ENCODE measurements around the gene DNMT3L.
"Not testable (repeated sequence)": the region's sequence is repeated elsewhere in the genome, so short reads cannot be mapped to it uniquely, and the experiment has no call there.

DNMT3L gene

DNA sequence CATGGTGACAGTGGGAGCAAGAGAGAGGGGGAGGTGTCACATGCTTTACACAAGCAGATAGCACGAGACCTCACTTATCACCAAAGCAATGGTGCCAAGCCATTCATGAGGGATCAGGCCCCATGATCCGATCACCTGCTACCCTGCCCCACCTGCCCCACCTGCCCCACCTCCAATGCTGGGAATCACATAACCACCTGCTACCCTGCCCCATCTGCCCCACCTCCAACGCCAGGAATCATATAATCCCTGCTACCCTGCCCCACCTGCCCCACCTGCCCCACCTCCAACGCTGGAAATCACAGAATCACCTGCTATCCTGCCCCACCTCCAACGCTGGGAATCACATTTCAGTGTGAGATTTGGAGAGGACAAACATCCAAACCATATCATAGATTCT, 13.3 kb upstream of the DNMT3L start:
- DNase-seq: no peak

DNA sequence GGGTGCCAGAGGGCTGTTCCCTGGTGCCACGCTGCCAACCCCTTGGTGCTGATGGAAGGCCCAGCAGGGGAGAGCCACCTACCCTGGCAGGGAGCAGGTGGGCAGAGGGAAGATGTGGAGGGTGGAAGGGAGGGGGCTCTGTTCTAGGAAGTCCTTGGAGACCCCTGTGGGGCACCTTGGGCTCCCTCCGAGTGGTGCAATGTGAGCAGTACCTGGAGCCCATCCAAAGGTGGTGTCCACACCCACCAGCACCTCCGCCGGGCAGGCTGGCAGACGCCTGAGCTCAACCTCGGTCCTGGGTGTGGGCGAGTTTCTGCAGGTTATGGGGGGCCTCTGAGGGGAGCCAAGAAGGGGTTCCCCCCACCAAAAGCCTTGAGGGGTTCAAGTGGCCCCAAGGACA, 11.3 kb upstream of the DNMT3L start:
- DNase-seq: no peak

DNA sequence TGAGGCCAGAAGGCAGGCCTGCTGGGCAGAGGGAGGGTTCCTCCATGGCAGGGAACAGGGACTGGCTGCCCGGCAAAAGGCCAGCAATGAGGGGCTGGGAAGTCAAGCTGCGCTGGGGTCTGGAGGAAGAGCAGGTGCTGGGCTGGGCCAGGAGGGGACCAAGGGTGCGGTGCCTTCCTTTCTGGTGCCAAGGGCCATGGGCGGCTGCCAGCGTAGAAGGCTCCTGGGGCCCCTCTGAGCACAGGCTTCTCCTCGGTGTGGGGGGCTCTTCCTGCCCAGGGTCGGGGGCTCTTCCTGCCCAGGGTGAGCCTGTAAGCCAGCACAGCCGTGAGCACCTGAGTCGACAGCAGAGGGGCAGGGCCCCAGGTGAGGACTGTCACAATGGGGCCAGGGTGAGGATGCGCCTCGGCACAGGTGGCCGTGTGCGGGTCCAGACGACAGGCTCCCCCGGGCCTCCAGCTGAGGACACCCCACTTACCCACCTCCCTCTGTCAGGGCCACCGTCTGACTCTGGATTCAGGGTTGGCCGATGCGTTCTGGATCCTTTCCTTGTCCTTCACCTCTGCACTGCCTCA, 10.7 kb upstream of the DNMT3L start:
- DNase-seq: no peak

DNA sequence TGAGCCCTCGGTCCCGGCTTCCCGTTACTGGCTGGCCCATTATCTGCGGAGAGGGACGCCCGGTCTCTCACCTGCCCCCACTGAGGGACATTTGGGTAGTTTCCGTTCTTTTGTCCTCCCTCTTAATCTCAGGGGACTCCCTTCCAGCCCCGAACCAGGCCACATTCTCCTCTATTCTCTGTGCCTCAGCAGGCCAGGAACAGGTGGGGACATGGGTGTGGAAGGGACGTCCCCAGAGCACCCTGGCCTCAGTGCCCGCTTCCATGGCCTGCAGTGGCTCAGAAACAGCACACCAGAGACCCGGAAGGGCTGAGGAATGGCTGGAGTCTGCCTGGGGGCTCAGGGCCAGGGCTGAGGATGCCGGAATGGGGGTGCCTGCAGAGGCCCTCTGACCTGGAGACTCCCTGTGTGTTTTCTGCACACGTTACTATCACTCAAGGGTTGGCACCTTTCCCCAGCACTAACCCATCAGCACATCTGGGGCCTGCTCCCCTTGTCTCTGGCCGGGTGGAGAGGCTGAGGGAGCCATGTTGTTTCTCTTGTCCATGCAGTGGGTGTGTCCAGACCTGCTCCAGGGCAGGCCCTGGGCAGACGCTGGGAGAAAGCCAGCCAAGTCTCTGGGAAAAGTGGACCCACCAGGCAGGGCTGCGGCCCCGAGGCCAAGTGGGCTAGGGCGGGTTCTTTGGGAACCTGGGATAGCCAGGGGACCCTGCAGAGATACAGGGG, 10.0 kb upstream of the DNMT3L start:
- DNase-seq: no peak

DNA sequence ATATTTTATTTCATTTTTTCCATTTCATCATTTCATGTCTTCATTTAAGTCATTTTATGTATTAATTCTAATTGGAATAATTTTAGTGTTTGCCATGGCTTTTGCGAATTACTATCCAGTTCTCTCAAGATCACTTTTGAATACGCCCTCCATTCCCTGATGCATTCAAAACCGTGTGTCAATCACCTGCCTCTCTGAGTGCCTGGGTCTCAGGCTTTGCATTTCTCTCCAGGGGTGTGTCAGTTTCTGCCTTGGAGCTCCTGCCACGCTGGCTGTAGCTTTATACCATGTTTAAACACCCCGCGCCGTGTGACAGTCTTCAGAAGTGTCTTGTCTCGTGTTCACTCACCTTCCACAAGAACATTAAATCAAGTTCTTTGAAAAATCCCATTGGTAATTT, 7.4 kb upstream of the DNMT3L start:
- DNase-seq: no peak

DNA sequence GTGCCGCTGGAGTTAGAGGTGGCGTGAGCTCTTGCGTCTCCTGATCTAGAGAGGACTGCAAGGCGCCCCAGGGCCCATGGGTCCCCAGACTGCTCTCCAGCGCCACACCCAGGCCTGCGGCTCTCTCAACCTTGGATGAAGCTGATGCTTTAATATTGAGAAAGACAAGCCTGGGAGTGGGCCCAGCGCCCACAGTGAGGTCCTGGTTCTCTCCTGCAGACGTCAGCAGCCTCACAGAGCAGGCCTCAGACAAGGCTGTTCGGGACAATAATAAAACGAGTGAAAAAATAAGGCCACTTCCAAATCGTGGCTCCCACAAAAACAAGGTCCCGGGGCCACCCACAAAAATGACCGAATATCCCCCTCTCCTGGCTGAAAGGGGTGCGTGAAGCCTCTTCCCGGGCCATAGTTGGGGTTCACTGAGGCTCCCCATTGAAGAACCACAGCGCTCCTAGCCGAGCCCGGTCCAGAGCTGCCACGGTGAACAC, 6.0 kb upstream of the DNMT3L start:
- no peak for DNase-seq

DNA sequence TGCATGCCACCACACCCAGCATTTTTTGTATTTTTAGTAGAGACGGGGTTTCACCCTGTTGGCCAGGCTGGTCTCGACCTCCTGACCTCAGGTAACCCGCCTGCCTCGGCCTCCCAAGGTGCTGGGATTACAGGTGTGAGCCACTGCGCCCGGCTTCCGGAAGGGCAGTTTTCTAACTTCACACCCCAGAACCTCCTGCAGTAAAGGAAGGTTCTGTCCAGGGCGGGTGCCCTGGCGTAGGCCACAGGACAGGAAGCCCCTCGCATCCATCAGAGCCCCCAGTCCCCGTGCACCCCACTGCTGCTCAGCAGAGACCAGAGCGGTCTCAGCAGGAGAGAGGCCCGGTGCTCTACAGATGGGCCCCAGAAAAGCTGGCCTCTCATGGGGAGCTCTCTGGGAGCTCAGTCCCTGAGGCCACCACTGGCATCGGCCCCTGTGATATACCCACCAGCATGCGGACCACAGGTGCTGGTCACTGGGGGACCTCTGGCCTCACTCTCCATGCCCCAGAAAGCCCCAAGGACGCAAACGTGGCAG, 4.1 kb upstream of the DNMT3L start:
- DNase-seq: no peak

DNA sequence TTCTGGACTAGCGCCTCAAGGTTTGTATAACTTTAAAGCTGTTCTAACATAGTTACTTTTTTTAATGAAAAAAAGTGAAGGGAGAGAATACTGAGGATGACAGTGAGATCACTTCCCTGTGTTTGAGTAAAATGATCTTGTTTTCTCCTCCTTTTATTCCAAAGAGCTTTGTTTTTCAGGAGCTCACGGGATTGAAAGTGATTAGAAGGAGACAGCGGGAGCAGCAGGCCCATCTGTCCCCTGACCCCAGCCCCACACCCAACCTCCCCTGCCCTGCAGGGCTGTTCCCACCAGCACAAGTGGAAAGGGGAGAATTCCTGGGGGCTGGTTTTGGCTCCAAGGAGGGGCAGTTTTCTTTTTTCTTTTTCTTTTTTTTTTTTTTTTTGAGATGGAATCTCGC, 2.1 kb upstream of the DNMT3L start:
- DNase-seq: peak; percentile 15 to 64

DNA sequence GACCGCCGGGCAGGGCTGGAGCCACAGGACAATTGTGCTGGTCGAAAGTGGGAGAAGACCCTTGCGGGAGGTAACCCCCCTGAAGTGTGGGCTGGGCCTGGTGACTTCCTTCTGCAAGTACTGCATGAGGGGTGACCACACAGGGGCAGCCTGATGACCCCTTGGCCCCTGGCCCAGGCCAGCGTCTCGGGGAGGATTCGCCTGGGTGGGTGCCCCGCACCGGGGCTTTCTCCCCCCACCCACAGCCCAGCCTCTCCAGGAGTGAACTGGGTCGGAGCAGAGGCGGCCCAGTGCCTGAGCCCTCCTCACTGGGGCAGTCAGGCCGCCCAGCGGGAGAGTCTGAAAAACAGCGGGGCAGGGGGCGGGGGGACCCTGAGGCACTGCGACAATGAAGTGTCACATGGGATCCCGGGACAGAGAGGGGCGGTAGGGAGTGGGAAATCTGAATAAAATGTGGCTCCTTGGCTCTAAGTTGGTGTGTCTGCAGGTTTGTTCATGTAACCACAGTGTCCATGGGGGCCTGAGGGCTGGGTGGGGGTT, 1.6 kb upstream of the DNMT3L start:
- DNase-seq: no peak

DNA sequence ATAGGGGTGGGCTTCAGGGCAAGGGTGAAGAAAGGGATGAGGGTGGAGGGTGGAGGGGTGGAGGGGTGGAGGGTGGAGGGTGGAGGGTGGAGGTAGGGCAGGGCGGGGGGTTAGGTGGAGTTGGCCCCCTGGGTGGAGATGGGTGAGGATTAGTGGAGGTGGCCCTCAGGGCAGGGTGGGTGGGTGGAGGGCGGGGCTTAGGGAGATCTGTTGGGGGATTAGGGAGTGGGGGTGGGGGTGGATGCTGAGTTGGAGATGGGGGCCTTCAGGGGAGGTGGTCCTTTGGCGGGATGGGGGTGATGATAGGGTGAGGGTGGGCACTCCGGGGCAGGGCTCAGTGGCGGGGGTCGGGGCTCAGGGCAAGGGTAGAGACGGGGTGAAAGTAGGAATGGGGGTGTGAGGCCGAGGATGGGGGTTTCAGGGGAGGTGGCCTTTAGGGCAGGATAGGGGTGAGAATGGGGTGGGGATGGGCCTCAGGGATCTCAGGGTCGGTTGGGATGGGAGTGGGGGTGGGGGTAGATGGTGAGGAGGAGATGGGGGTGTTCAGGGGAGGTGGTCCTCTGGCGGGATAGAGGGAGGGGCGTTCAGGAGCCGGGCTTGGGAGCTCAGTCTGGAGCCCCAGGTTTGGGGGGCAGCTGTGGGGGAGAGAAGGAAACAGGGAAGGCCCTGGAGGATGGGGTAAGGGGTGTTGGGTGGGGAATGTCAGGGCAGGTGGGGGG, 800 bp upstream of the DNMT3L start:
- DNase-seq: no peak

DNA sequence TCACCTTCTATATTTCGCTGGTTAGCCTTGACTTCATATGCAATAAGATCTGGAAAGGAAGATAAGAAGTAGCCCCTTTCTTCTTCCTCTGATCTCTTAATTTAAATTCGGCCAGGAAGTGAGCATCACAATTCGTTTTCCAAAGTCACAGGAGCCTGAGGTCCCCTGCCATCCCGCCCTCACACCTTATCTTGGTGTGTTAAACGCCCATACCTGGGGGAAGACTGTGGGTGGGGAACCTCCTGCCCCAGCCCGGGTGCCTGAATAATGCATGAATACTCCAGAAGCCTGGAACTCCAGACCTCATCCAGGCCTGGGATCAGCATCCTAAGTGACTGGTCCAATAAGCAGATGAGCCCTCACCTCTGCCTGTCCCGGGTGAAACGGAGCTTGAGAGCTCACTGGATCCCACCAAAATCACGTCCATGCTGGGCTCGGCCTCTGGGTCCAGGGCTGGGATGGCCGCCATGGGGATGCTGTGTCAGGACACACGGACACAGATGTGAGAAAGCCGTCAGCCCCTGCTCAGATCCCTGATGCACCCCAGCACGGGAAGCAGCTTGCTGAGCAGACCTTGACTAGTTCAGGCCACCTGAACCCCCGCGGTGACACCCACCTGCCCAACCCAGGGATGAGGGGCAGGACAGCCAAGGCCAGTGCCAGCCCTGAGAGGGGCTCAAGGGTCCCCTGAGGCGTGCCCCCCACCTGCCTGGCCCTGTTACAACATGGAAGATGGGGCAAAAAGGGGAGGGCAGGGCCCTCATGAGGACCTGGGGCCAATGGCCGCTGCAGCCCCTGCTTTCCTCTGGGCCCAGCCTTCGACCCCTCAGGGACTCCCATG, 686 bp downstream of the DNMT3L start:
- no peak for DNase-seq

DNA sequence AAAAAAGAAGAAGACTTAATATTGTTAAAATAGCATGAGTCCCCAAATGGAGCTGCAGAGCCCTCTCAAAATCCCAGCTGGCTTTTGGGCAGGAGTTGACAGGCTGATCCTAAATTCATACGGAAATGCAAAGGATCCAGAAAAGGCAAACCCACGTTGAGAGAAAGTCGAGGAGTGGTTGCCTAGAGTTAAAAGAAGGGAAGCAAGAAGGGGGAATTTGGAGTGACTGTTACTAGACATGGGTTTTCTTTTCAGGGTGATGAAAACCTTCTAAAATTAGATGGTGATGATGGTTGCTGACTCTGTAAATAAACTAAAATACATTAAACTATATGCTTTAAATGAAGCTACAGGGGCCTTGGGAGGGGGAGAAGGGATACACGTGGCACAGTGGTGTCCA, 1.6 kb downstream of the DNMT3L start:
- DNase-seq: no peak

DNA sequence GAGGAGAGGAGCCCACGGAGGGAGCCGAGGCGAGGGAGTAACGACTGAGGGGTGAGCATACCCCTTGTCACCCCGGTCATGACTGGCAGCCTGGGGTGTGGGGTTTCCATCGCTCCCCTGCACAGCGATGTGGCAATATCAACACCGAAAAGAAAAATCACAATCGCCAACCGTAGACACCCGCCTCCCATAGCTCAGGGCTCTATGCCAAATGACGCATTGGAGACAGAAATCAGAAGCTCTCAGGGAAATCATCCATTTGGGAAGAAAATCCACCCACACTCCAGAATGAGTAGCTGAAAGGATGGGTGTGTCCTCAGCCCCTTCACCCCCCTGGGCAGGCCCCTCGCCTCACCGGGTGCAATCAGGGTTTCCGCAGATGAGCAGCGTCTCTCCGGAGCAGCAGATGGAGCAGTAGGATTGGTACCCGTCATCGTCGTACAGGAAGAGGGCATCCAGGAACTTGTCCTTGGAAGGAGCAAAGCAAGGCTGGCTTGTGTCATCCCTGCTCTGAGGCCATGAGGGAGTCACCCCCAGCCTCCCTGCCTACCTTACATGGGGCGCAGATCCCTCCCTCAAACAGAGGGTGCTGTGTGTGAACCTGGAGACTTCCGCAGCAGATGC, 2.5 kb downstream of the DNMT3L start:
- peak in 1 of 2 experiments; percentile 46 for DNase-seq

DNA sequence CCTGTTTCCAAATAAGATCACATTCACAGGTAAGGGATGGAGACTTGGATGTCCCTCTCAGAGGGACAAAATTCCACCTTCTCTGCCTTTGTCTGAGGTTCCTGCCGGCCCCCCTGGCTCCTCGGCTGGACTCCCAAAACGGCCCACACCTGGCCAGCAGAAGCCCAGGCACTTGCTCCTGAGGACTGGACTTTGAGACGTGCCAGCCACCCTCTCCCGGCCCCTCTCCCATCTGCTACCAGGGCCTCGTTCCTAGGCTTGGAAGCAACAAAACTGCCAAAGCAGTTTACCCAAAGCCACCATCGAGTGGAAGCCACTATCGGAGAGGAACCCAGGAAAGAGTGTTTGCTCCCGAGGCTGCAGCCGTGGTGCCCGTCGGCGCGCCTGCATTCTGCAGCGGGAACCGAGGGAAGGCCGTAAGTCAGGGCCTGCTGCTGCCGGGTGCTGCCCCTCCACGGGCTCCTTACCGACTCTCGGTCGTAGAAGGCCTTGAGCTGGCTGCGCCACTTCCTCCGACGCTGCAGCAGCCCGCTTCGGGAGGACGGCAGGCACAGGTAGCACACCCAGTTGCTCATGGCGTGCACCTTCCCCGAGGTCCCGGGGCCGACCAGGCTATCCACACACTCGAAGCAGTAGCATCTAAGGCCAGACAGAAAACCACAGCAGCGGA, 3.5 kb downstream of the DNMT3L start:
- DNase-seq: no peak

DNA sequence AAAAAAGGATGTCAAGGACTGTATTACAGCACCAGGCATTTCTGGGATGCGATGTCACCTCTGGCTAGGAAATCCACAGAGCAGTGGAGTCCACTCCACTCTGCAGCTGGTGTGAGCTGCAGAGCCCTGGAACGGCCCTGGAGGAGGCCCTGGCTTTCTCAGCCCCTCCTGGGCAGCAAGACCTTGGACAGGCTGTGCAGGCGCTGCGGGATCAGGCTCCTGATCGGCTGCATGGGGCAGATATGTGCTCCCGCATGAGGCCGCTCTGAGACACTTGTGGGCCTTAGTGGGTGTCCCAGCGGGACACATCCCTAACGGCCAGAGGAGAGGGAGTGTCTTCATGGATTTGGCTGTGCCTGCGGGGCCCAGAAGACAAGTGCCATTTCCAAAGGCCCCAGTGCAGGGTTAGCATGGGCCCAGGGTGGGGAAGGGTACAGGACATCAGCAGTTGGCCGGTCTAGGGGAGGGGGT, 6.2 kb downstream of the DNMT3L start:
- no peak for DNase-seq

DNA sequence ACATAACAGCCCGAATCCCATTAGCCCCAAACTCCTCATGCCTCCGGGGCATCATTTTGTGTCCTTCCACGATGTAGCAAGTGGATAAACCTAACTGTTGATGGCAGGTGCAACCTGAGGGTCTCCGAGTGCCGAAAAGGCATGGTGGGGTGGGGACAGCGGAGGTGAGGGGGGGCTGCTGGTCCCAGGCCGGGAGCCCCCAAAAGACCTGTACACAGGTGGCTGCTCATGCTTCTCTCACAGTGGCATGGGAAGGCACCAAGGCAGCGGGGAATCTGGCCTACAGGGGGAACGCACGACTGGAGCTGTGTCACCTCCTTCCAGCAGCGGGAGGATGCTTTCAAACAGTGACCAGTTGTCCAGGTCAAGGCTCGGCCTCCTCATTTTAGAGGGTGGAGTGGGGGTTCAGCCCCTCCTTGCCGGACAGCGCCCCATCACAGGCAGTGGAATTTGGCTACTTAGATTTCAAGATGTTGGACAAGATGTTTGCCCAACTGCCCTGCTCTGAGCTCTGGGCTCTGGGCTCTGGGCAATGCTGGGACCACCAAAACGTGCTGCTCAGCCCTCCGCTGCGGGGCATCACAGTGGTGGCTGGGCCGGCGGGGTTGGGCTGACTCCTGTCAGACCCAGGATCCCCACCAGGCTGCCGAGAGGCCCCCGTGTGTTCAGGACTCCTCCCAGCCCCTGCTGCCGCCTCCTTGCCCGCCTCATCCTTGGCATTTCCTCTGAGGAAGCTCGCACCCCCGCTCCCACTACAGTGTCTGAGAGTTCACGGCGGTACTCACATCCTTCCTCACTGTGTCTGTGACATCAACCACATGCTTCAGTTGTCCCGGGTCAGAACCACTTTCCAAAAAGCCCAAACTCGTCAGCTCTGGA, 7.6 kb downstream of the DNMT3L start:
- DNase-seq: no peak

DNA sequence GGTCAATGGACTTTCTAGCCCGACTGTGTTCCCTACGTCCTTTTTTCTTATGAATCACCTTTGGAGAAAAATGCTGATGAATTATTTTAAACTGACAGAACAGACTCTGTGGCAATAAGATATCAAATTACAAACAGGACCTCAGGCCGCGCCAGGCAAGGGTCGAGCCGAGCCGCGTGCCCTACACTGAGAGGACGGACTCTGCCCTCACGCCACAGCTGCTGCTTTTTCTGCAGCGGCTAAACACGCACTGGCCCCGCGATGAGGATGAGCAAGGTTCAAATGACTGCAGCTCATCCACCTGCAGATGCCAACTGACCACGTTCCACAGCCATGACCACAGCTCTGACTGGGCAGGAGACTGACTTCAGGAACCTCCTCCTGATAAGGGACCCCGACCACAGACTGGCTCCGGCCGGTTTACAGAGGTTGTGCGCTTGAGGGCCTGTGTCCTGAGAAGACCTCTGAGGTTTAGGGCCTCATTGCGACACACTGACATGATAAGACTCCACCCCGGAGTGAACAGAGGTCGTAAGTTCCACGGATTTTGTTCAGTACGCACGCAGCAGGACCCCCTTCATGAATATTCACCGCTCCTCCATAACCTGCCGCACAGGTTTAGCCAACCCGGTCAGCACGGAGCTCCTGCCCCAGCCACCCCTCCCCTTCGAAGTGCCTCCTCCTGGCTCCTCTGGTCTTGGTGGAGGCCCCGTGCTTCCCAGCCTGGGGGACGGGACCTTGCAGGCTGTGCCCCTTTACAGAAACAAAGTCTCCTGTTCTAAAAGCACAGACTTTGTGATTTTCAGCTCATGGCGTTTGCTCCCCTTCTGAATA, 12.3 kb downstream of the DNMT3L start:
- not testable (repeated sequence) for DNase-seq

DNA sequence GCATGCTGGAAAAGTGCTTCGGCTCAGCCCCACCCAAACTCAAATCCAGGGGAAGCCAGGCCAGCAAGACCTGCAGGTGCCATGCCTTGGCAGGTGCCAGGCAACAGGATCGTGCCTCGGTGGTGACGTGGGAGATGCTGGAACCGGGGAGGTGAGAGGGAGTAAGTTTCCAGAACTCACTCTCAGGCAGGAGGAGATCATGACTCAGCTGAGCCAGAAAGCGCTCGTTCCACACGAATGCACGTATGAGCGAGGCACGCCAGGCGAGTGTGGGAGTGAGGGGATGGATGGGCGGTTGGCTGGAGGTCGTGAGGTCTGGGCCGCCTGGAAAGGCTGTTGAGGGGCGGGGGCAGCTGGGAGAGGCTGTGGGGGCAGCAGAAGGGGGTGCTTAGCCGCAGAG, 13.8 kb downstream of the DNMT3L start:
- not testable (repeated sequence) for DNase-seq

DNA sequence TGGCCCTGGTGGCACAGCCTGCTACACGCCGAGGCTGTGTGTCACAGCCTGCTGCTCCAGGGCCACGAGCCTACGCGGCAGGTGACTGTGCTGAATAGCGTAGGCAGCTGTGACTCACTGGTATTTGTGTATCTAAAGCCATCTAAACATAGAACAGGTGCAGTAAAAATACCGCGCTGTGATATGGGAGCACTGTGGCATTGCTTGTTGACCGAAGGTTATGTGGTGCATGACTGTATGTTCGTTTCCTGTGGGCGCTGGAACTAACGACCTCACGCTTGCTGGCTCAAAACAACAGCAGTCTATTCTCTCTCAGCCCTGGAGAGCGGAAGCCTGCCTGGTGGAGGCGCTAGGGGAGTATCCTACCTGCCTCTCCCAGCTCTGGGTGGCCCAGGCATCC, 17.7 kb downstream of the DNMT3L start:
- not testable (repeated sequence) for DNase-seq
